ENCODE results near the gene TAAR6.

DNA sequence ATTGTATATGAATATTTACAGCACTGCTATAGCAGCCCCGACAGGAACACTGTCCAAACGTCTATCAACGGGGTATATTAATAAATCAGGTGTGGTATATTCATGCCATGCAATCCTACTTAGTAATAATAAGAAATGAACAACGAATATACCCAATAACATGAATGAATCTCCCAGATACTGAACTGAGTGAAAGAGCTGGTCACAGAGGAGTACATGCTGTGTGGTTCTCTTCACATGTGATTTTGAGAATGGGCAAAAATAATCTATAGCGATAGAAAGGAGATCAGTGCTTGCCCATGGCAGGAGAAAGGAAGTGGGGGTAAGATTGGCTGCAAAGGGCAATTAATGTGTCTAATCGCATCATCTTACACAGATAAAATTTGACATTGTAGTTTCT is 3.7 kb upstream of the TAAR6 start:
- TF ChIP-seq CTCF (IDR thresholded peaks at IDR 0.05; ENCODE audit: insufficient read depth, low read length, poor library complexity, severe bottlenecking): no peak
- TF ChIP-seq EZH2phosphoT487 (conservative IDR thresholded peaks at IDR 0.05; ENCODE audit: low read length): no peak
